Muscle of leg (tissue), 11 donors: ENCODE measurements around the gene SUDS3. TPM values are rescaled to one million over a fixed set of nuclear protein-coding genes. Genes with fewer than 3 reads are reported as not detected.
A peak's percentile ranks its signal among the peaks of the same experiment; 100 is the strongest.

Experiments used
- DNase-seq: peaks from one replicate; pipeline ENCODE4 v3.0.0; 2013
- H3K27ac ChIP-seq: one replicate; pipeline ENCODE4 v1.5.1; 2013; ENCODE audit warnings: mild to moderate bottlenecking, low read length, control low read depth
- H3K27me3 ChIP-seq: one replicate; pipeline ENCODE4 v1.6.1; 2013; ENCODE audit warnings: low read length; ENCODE audit not compliant: control insufficient read depth, insufficient read depth
- H3K36me3 ChIP-seq: one replicate; pipeline ENCODE4 v1.6.1; 2013; ENCODE audit warnings: low read length; ENCODE audit not compliant: control insufficient read depth, insufficient read depth
- H3K4me1 ChIP-seq: one replicate; pipeline ENCODE4 v1.6.1; 2013; ENCODE audit warnings: low read length; ENCODE audit not compliant: control insufficient read depth, insufficient read depth
- H3K4me3 ChIP-seq: one replicate; pipeline ENCODE4 v1.5.1; 2013; ENCODE audit warnings: low read length, control low read depth
- H3K9me3 ChIP-seq: replicated peaks from 2 replicates; pipeline ENCODE4 v1.6.1; 2013; ENCODE audit warnings: low read depth, low read length; ENCODE audit not compliant: control insufficient read depth
- WGBS: methylation state at CpG from one replicate; pipeline ENCODE4 v1.1.5; 2013; ENCODE audit warnings: missing lambda C conversion rate; ENCODE audit not compliant: insufficient coverage; 5-methylcytosine and 5-hydroxymethylcytosine counted together
- polyA plus RNA-seq, 8 donors: library from polyadenylated mRNA; unstranded; fragments of 120-200 nt; gene quantifications; one replicate each; pipeline versions ENCODE4 v1.2.1 to v1.2.3, GENCODE V29; 2013; ENCODE audit warnings: inconsistent platforms in 1 of 8, low replicate concordance in 1 of 8; ENCODE audit not compliant: insufficient read length in 8 of 8, insufficient read depth in 1 of 8
- total RNA-seq: library from RNA; stranded (reverse); fragments of 120-200 nt; gene quantifications from one replicate; pipeline ENCODE4 v1.2.4, GENCODE V29; 2013

The SUDS3 gene
- total and polyA plus RNA-seq, 9 donors: 25.6 to 32.7 (median 27.6) TPM

GRCh38 chr12:118371321-118372282 lies 4.8 kb upstream of the SUDS3 start:
- DNase-seq: peak; percentile 30
- no peak overlapping the region for H3K27ac ChIP-seq

GRCh38 chr12:118372541-118373495 lies 3.5 kb upstream of the SUDS3 start, which contains the start of gene TAOK3:
TAOK3 (minus strand) TSS chr12:118372907; CDS start chr12:118255567, 117,340 bp downstream.
- Histone ChIP-seq H3K4me1 (peaks cover 35% of the 10 kb centered on the region), H3K27me3 (peaks cover 16% of the 10 kb centered on the region), H3K9me3 (no peaks in the 10 kb centered on the region), H3K36me3 (no peaks in the 10 kb centered on the region), H3K27ac (peak within 1 kb of the TSS; percentile 88), H3K4me3 (peak within 1 kb of the TSS; percentile 96)
- WGBS: under 1% methylated on average over 68 of the region's 75 CpGs
- peak; percentile 99 for DNase-seq

More at GRCh38 chr12:118371321-118372282, 4.8 kb upstream of the SUDS3 start:
- Histone ChIP-seq H3K9me3 (no peaks in the 10 kb centered on the region), H3K36me3 (no peaks in the 10 kb centered on the region), H3K4me3 (peak overlapping the region; percentile 96), H3K4me1 (peaks cover 28% of the 10 kb centered on the region), H3K27me3 (peaks cover 16% of the 10 kb centered on the region)
- under 1% methylated on average over 55 of the region's 60 CpGs for WGBS

GRCh38 chr12:118373616-118374015 lies 2.7 kb upstream of the SUDS3 start:
- 67% methylated on average over 1 of the region's 5 CpGs for WGBS
- DNase-seq: no peak
- H3K4me1 ChIP-seq: peaks cover 37% of the 10 kb centered on the region

GRCh38 chr12:118374126-118374725 lies 2.1 kb upstream of the SUDS3 start:
- H3K27ac ChIP-seq: peak overlapping the region; percentile 9
- H3K9me3 ChIP-seq: no peaks in the 10 kb centered on the region
- H3K4me1 ChIP-seq: peaks cover 37% of the 10 kb centered on the region
- peaks cover 16% of the 10 kb centered on the region for H3K27me3 ChIP-seq
- DNase-seq: no peak
- peaks cover 4% of the 10 kb centered on the region for H3K36me3 ChIP-seq
- WGBS: 85% methylated on average over 5 of the region's 14 CpGs
- no peak overlapping the region for H3K4me3 ChIP-seq

More at GRCh38 chr12:118373616-118374015, 2.7 kb upstream of the SUDS3 start:
- Histone ChIP-seq H3K4me3 (peak overlapping the region; percentile 85), H3K9me3 (no peaks in the 10 kb centered on the region), H3K27me3 (peaks cover 16% of the 10 kb centered on the region), H3K36me3 (no peaks in the 10 kb centered on the region), H3K27ac (peak overlapping the region; percentile 88)

- WGBS: no CpG with 5 or more reads among the region's 5 CpGs
- peaks cover 14% of the 10 kb centered on the region for H3K27me3 ChIP-seq
- no peak overlapping the region for H3K4me3 ChIP-seq
- peak; percentile 56 for DNase-seq
- no peaks in the 10 kb centered on the region for H3K9me3 ChIP-seq
- H3K4me1 ChIP-seq: peaks cover 37% of the 10 kb centered on the region
- H3K27ac ChIP-seq: peak overlapping the region; percentile 32
- H3K36me3 ChIP-seq: peaks cover 9% of the 10 kb centered on the region
These were observed 1.4 kb upstream of the SUDS3 start for GRCh38 chr12:118374909-118375308.

GRCh38 chr12:118375348-118375747 lies 1.0 kb upstream of the SUDS3 start:
- Histone ChIP-seq H3K4me1 (peaks cover 37% of the 10 kb centered on the region), H3K36me3 (peaks cover 10% of the 10 kb centered on the region), H3K27ac (peak overlapping the region; percentile 87), H3K9me3 (no peaks in the 10 kb centered on the region), H3K27me3 (peaks cover 13% of the 10 kb centered on the region), H3K4me3 (peak overlapping the region; percentile 76)
- 63% methylated on average over 5 of the region's 10 CpGs for WGBS
- DNase-seq: no peak

- Histone ChIP-seq H3K27ac (peak overlapping the region; percentile 80), H3K9me3 (no peaks in the 10 kb centered on the region), H3K36me3 (peaks cover 26% of the 10 kb centered on the region), H3K4me3 (peak overlapping the region; percentile 76), H3K27me3 (no peaks in the 10 kb centered on the region), H3K4me1 (peaks cover 28% of the 10 kb centered on the region)
- WGBS: 1% methylated on average over 8 of the region's 22 CpGs
- peak; percentile 33 for DNase-seq
These were observed 897 bp downstream of the SUDS3 start for GRCh38 chr12:118377021-118377883.

GRCh38 chr12:118377884-118378470 lies 1.6 kb downstream of the SUDS3 start:
- WGBS: no CpG with 5 or more reads among the region's 8 CpGs
- no peaks in the 10 kb centered on the region for H3K27me3 ChIP-seq
- H3K4me3 ChIP-seq: peak overlapping the region; percentile 76
- peak; percentile 86 for DNase-seq
- H3K9me3 ChIP-seq: no peaks in the 10 kb centered on the region
- peaks cover 30% of the 10 kb centered on the region for H3K36me3 ChIP-seq
- H3K27ac ChIP-seq: peak overlapping the region; percentile 80
- H3K4me1 ChIP-seq: peaks cover 28% of the 10 kb centered on the region
